Measurements from ENCODE around the gene PTPN11. TPM values are rescaled to one million over a fixed set of nuclear protein-coding genes. Genes with fewer than 3 reads are reported as not detected.
A peak's percentile ranks its signal among the peaks of the same experiment; 100 is the strongest.
"Not testable (repeated sequence)": the region's sequence is repeated elsewhere in the genome, so short reads cannot be mapped to it uniquely, and the experiment has no call there.

Gene PTPN11
- total RNA-seq, 2 donors from 2014 or later, result 94.0 to 125 TPM

DNA sequence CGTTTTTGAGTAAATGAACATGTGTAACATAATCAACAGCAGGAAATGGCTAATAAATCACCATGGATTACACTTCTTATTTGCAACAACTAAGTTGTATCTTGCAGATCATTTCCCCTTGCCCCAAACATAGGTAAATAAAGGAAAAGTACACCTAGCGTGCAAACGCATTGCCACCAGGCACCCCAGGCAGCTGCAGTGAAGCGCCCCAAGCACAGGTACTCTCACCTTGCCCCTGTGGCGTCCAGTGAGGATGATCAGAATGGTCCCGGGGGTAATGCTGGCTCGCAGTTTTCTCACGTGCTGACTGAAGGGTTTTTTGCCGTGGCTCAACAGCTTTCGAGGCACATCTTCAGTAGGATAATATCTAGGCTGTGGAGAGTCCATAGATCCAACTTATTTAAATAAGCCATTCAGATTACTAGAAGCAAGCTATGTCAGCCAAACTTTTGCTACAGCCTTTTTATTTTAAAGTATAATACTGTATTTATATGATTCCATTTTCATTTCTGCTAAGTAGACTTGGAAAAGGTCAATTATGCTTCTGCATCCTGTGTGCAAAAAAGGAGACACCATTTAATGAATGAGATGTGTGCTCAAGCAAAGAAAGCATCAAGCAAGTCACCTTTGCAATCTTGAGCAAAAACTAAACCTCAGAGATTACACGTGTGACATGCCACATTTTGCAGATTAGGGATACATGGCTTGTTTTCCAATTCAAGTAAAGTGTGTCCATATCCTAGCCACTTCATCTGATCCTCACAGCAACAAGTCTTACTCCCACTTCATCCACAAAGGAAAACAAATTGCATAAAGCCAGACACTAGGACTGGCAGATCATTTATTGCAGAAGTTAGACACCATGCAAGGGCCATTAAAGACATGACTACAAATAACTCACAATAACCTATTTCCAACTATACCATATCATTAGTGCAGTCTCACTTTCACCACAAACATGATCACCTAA is 11.9 kb upstream of the PTPN11 start:
- no peak for ATAC-seq
- no peak for DNase-seq
- intact Hi-C loops (cut with DNase I), result no loop called here

DNA sequence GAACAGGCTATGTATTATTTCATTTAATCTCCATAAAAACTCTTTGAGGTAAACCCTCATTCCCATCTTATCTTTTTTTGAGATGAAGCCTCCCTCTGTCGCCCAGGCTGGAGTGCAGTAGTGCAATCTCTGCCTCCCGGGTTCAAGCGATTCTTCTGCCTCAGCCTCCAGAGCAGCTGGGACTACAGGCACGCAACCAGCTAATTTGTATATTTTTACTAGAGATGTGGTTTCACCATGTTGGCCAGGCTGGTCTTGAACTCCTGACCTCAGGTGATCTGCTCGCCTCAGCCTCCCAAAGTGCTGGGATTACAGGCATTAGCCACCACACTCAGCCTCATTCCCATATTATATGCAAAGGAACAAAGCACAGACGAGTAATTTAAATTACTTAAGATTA is 11.1 kb upstream of the PTPN11 start:
- intact Hi-C loops (cut with DNase I); DNase-seq; ATAC-seq: not testable (repeated sequence)

GRCh38 chr12:112408621-112409020 is 10.1 kb upstream of the PTPN11 start:
- ATAC-seq, result peak in 1 of 2 donors; percentile 36

GRCh38 chr12:112409064-112409905 is 9.5 kb upstream of the PTPN11 start, which contains the start of gene RPL6:
Gene RPL6, minus strand, starts transcription at chr12:112409605. Its CDS starts 949 bp downstream, at chr12:112408656.
- peak; percentile 70 for DNase-seq
- intact Hi-C loops (cut with DNase I), result no loop called here
- peak; percentile 94 to 96 for ATAC-seq

More at GRCh38 chr12:112408621-112409020, 10.1 kb upstream of the PTPN11 start:
- no peak for DNase-seq
- intact Hi-C loops (cut with DNase I), result no loop called here

- intact Hi-C loops (cut with DNase I), result no loop called here
- ATAC-seq (no peak), DNase-seq (no peak)
Measured at GRCh38 chr12:112409906-112410244, 8.9 kb upstream of the PTPN11 start.

GRCh38 chr12:112413855-112414625 is 4.7 kb upstream of the PTPN11 start:
- intact Hi-C loops (cut with DNase I), result no loop called here
- peak in 1 of 2 donors; percentile 3 for ATAC-seq
- DNase-seq, result no peak

- intact Hi-C loops (cut with DNase I); DNase-seq: not testable (repeated sequence)
Measured at GRCh38 chr12:112415457-112415856, 3.3 kb upstream of the PTPN11 start.

DNA sequence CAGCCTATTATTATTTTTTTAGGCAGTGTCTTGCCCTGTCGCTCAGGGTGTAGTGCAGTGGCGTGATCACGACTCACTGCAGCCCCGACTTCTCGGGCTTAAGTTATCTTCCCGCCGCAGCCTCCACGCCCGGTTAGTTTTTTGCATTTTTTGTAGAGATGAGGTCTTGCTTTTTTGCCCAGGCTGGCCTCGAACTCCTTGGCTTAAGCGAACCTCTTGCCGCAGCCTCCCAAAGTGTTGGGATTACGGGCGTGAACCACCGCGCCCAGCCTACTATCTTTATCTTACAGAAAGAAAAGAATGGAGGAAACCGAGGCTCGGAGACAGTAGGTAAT is 507 bp upstream of the PTPN11 start:
- intact Hi-C loops (cut with DNase I), result no loop called here
- no peak for DNase-seq
- ATAC-seq, result no peak

More at GRCh38 chr12:112415457-112415856, 3.3 kb upstream of the PTPN11 start:
- ATAC-seq, result not testable (repeated sequence)

- peak; percentile 87 to 89 for ATAC-seq
Measured at GRCh38 chr12:112419297-112420133, 768 bp downstream of the PTPN11 start.

DNA sequence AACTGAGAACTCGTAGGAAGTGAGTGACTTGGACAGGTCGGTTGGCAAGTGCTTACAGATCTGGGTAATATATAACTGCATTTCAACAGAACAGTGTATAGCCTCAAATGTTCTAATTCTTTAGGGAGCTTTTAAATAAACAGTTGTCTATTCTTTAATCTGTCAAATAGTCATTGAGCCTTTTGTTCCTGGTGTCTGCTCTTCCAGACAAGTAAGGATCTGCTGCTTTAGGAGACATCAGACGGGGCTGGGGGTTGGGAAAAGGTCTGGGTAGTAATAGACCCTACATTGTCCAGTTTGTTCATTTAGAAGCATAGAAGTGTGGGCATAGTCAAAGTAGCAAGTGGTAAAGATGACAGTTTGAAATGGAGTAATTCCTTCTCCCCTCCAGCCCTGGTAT is 2.0 kb downstream of the PTPN11 start:
- ATAC-seq, result no peak
- no peak for DNase-seq
- intact Hi-C loops (cut with DNase I), result no loop called here

More at GRCh38 chr12:112419297-112420133, 768 bp downstream of the PTPN11 start:
- peak; percentile 72 for DNase-seq
- intact Hi-C loops (cut with DNase I), result no loop called here

GRCh38 chr12:112421363-112421762 is 2.6 kb downstream of the PTPN11 start:
- no peak for ATAC-seq
- intact Hi-C loops (cut with DNase I), result no loop called here

GRCh38 chr12:112422531-112422930 is 3.8 kb downstream of the PTPN11 start:
- ATAC-seq (no peak), DNase-seq (no peak)
- intact Hi-C loops (cut with DNase I), result no loop called here

More at GRCh38 chr12:112421363-112421762, 2.6 kb downstream of the PTPN11 start:
- no peak for DNase-seq

GRCh38 chr12:112424126-112424525 is 5.4 kb downstream of the PTPN11 start:
- DNase-seq (no peak), ATAC-seq (no peak)
- intact Hi-C loops (cut with DNase I), result no loop called here

- no peak for ATAC-seq
- DNase-seq, result no peak
- intact Hi-C loops (cut with DNase I), result no loop called here
Measured at GRCh38 chr12:112425582-112426382, 7.0 kb downstream of the PTPN11 start.

DNA sequence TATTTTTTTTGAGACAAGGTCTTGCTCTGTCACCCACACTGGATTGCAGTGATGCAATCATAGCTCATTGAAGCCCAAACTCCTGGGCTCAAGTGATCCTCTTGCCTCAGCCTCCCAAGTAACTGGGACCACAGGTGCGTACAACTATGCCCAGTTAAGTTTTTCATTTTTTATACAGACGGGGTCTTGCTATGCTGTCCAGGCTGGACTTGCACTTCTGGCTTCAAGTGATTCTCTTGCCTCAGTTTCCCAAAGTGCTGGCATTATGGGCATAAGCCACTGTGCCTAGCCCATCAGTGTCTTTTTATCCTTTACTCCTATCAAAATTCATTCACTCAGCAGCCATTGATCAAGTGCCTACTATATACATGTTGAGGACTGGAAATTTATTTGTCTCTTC is 9.0 kb downstream of the PTPN11 start:
- no peak for ATAC-seq
- DNase-seq, result no peak
- intact Hi-C loops (cut with DNase I), result no loop called here

DNA sequence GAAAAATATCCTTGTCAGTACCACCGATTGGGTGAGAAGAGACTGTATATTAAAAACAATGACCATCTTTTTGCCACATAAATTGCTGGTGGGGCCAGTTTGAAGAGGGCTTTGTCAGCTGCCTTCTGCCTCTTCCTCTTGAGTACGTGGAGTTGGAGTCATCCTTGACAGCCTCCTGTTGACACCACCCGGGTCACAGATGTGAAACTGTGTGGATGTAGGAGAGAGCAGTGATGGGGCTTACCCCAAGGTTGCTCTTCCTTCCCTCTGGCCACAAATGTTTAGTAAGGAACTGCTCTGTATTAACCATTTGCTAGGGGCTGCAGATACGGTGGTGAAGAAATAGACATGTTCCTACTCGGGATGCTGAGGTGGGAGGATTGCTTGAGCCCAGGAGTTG is 12.2 kb downstream of the PTPN11 start:
- no peak for DNase-seq
- no peak for ATAC-seq
- intact Hi-C loops (cut with DNase I), result no loop called here

DNA sequence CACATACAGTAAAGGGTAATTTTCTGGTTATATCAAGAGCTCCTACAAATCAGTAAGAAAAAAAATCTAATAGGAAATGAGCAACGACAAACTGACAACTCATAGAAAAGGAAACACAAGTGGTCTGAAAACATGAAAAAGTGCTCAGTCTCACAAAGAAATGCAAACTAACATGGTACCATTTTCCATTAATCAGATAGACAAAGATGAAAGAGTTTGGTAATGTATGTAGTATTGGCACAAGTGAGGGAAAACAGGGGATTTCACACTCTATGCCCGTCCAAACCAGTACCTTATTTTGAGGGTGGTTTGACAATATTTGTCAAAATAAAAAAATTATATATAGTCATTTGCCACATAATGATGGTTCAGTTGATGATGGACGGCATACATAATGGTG is 13.2 kb downstream of the PTPN11 start:
- intact Hi-C loops (cut with DNase I), result no loop called here
- ATAC-seq (no peak), DNase-seq (no peak)

Data from left cardiac atrium (tissue), 4 donors.